Activated CD8-positive, alpha-beta T cell treated with anti-CD3 and anti-CD28 coated beads for 36 hours (primary cell): ENCODE results near the gene TESK2. TPM values are rescaled to one million over a fixed set of nuclear protein-coding genes. Genes with fewer than 3 reads are reported as not detected.

Experiments
- ATAC-seq: fragments of 200-7000 bp; cut with Tn5 transposase; one replicate; pipeline ENCODE4 v1.10.0; 2021; ENCODE audit warnings: mild to moderate bottlenecking, moderate library complexity
- CTCF ChIA-PET: fragments of 350-600 bp; sonication (Branson Sonifier 250); formaldehyde crosslinking; loops from one replicate; lab custom pipeline; 2021; ENCODE audit warnings: antibody characterized with exemption; lab: Charles Lee
- POLR2A ChIA-PET: fragments of 350-600 bp; sonication (Branson Sonifier 250); formaldehyde crosslinking; loops from one replicate; lab custom pipeline; 2021; ENCODE audit warnings: antibody characterized with exemption; lab: Charles Lee
- DNase-seq: peaks from one replicate; pipeline ENCODE4 v3.0.0-alpha.2; 2020
- H3K27ac Mint-ChIP-seq: one replicate; pipeline ENCODE4 v1.8.0; 2021; ENCODE audit warnings: mild to moderate bottlenecking, mixed read lengths
- H3K27me3 Mint-ChIP-seq: one replicate; pipeline ENCODE4 v1.8.0; 2021; ENCODE audit warnings: mixed read lengths
- H3K36me3 Mint-ChIP-seq: one replicate; pipeline ENCODE4 v1.8.0; 2021; ENCODE audit warnings: low read depth, mixed read lengths
- H3K4me1 Mint-ChIP-seq: one replicate; pipeline ENCODE4 v1.8.0; 2021; ENCODE audit warnings: low read depth, mixed read lengths
- H3K4me3 Mint-ChIP-seq: one replicate; pipeline ENCODE4 v1.8.0; 2021; ENCODE audit warnings: mild to moderate bottlenecking, moderate library complexity, mixed read lengths
- H3K9me3 Mint-ChIP-seq: one replicate; pipeline ENCODE4 v1.8.0; 2021; ENCODE audit warnings: mixed read lengths
- intact Hi-C: fragments of 100-400 bp; cut with micrococcal nuclease; formaldehyde crosslinking; loops from one replicate; pipeline ENCODE4 v1.10.0; 2022
- total RNA-seq, 2 experiments: library from RNA; stranded (reverse); gene quantifications; one replicate each; pipeline ENCODE4 v1.2.3, GENCODE V29; 2021
- TF ChIP-seq, protein P1 (sequence below): fragments of 200-600 bp; IDR thresholded peaks from one replicate; pipeline ENCODE4 v1.8.0; 2022; ENCODE audit warnings: antibody characterized with exemption, mild to moderate bottlenecking

TESK2 gene
- total RNA-seq, 2 experiments from 2014 or later = 2.9 to 3.7 TPM

- no peaks in the 10 kb centered on the region for H3K9me3 Mint-ChIP-seq
- H3K4me3 Mint-ChIP-seq = no peak overlapping the region
- TF ChIP-seq, protein P1, sequence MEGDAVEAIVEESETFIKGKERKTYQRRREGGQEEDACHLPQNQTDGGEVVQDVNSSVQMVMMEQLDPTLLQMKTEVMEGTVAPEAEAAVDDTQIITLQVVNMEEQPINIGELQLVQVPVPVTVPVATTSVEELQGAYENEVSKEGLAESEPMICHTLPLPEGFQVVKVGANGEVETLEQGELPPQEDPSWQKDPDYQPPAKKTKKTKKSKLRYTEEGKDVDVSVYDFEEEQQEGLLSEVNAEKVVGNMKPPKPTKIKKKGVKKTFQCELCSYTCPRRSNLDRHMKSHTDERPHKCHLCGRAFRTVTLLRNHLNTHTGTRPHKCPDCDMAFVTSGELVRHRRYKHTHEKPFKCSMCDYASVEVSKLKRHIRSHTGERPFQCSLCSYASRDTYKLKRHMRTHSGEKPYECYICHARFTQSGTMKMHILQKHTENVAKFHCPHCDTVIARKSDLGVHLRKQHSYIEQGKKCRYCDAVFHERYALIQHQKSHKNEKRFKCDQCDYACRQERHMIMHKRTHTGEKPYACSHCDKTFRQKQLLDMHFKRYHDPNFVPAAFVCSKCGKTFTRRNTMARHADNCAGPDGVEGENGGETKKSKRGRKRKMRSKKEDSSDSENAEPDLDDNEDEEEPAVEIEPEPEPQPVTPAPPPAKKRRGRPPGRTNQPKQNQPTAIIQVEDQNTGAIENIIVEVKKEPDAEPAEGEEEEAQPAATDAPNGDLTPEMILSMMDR = no peak
- H3K36me3 Mint-ChIP-seq = no peaks in the 10 kb centered on the region
- intact Hi-C loops = no loop called here
- ChIA-PET POLR2A (interaction anchor here (0.7 kb wide), 1 partner anchor 639 kb away, joined by 3 read pairs; no protein-coding TSS in a partner anchor), CTCF (interaction anchor here (1.2 kb wide), 1 partner anchor 13 kb away, joined by 3 read pairs; no protein-coding TSS in a partner anchor)
- no peak for ATAC-seq
- DNase-seq = no peak
- no peaks in the 10 kb centered on the region for H3K27me3 Mint-ChIP-seq
- no peaks in the 10 kb centered on the region for H3K4me1 Mint-ChIP-seq
- no peak overlapping the region for H3K27ac Mint-ChIP-seq
Observed at GRCh38 chr1:45458894-45459293, 32.1 kb downstream of the TESK2 start.

- Mint-ChIP-seq H3K4me1 (no peaks in the 10 kb centered on the region), H3K9me3 (no peaks in the 10 kb centered on the region), H3K36me3 (no peaks in the 10 kb centered on the region), H3K27ac (no peak overlapping the region), H3K4me3 (no peak overlapping the region), H3K27me3 (no peaks in the 10 kb centered on the region)
- intact Hi-C loops = no loop called here
- TF ChIP-seq, protein P1 = no peak
- ChIA-PET POLR2A (interaction anchor here (1.3 kb wide), 1 partner anchor 15 kb away, joined by 3 read pairs; no protein-coding TSS in a partner anchor), CTCF (no interaction called here)
- no peak for ATAC-seq
- DNase-seq = no peak
Observed at GRCh38 chr1:45456531-45456930, 34.4 kb downstream of the TESK2 start.

GRCh38 chr1:45455162-45455561 is 35.8 kb downstream of the TESK2 start:
- CTCF ChIA-PET = no interaction called here
- no peaks in the 10 kb centered on the region for H3K27me3 Mint-ChIP-seq
- intact Hi-C loops = no loop called here
- H3K27ac Mint-ChIP-seq = no peak overlapping the region
- DNase-seq (no peak), ATAC-seq (no peak)
- no peak overlapping the region for H3K4me3 Mint-ChIP-seq
- H3K9me3 Mint-ChIP-seq = no peaks in the 10 kb centered on the region
- POLR2A ChIA-PET = no interaction called here
- H3K36me3 Mint-ChIP-seq = no peaks in the 10 kb centered on the region
- no peaks in the 10 kb centered on the region for H3K4me1 Mint-ChIP-seq
- TF ChIP-seq, protein P1 = no peak

GRCh38 chr1:45454464-45454863 is 36.5 kb downstream of the TESK2 start:
- no peaks in the 10 kb centered on the region for H3K27me3 Mint-ChIP-seq
- DNase-seq (no peak), ATAC-seq (no peak)
- H3K4me1 Mint-ChIP-seq = no peaks in the 10 kb centered on the region
- no peaks in the 10 kb centered on the region for H3K36me3 Mint-ChIP-seq
- CTCF ChIA-PET = no interaction called here
- intact Hi-C loops = no loop called here
- TF ChIP-seq, protein P1 = no peak
- no peaks in the 10 kb centered on the region for H3K9me3 Mint-ChIP-seq
- POLR2A ChIA-PET = no interaction called here
- H3K27ac Mint-ChIP-seq = no peak overlapping the region
- H3K4me3 Mint-ChIP-seq = no peak overlapping the region

- DNase-seq (no peak), ATAC-seq (no peak)
- Mint-ChIP-seq H3K4me1 (no peaks in the 10 kb centered on the region), H3K9me3 (no peaks in the 10 kb centered on the region), H3K27ac (no peak overlapping the region), H3K27me3 (no peaks in the 10 kb centered on the region), H3K36me3 (no peaks in the 10 kb centered on the region), H3K4me3 (no peak overlapping the region)
- intact Hi-C loops = no loop called here
- CTCF ChIA-PET = interaction anchor here (1.4 kb wide), 1 partner anchor 38 kb away, joined by 4 read pairs; the partner anchor contains the start of gene TESK2
- TF ChIP-seq, protein P1 = no peak
- POLR2A ChIA-PET = no interaction called here
Observed at GRCh38 chr1:45452503-45452902, 38.5 kb downstream of the TESK2 start.
